GM18870 (cell line): ENCODE data around the gene DDN.

ENCODE experiments used
- ATAC-seq: cut with Tn5 transposase; IDR thresholded peaks from one replicate; pipeline ENCODE4 v1.9.1; 2021; ENCODE audit warnings: moderate library complexity; ENCODE audit not compliant: unreplicated experiment

Gene DDN

DNA sequence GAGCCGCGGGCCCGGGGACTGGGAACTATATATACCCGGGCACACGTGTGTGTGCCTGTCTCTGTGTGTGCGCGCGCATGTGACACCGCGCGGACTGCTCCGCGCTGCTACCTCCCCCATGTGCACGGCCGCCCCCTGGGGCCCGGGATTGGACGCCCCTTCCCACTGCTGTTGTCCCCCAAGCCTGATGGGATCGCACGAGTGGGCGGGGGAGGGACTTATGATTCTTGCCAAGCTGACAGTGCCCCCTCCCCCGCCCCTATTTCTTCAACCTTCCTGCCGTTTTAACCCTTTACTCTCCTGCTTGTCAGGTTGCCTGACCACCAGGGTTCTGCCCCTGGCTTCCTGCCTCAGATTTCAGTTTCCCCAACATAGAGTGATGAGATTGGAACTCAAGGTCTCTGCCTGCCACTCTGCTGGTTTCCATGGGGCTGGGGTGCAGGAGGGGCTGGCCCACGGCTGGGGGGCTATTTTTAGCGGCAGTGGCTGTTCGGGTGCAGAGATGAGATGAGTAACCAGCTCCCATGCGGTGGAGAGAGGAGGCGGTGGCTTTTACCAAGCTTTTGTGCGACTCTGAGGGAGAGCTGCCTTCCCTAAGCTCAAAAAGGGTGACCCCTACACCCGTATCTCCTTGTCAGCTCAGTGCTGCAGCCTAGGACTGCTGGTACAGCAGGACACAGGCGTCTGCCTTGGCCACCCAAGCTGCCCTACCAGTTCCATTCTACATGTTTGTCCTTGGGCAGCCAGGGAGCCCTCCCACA lies at the start of gene DDN:
Gene DDN (minus strand): TSS at position 5 of the 761 bp plus-strand sequence. CDS start 88 bp downstream, outside the sequence.
- no peak for ATAC-seq

DNA sequence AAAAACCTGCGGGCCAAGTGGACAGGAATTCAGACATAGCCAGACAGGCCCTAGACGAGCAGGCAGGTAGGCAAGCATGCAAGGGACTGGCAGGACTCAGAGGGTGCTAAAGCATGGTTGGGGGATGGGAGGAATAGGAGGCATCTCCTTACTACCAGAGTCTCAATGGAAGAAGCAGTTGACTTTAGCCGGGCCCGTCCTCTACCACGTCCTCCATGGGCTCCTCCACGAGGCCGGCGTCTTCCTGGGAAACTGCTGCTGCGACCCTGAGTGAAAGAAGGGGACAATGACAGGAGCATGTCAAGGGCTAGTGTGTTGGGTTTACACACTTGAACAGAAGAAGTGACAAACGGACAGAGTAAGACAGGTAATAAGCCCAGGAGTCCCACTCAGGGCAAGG lies 49.8 kb upstream of the DDN start:
- ATAC-seq = no peak

DNA sequence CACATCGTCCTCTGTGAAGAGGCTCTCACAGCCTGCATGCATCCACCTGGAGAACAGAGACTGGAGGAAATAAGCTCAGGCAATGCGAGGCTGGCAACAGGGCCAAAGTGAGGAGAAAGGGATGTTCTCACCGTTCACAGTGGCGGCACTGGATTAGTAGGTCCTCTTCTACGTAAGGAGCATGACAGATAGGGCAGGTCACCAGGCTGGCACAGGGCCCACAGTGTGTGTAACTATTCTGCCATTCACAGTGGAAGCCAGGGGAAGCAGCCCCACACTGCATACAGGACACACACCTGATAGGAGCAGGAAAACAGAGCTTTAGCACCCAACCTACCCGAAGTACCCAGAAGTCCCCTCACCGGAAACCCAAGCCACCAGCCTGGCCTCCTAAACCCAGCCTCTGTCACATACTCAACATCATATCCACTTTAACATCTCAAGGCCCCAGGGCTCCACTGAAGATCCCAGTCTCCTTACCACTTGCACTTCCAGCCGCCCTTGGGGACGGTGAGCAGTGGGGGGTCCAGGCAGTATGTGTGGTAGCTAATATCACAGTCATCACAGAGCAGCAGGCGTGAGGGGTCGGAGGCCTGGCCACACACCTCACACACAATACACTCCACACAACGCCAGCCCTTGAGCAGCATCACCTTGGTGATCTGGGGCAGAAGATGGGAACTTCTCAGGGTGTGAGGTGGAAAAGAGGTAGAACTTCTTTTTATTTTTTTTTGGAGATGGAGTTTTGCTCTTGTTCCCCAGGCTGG lies 47.1 kb upstream of the DDN start:
- ATAC-seq = no peak

DNA sequence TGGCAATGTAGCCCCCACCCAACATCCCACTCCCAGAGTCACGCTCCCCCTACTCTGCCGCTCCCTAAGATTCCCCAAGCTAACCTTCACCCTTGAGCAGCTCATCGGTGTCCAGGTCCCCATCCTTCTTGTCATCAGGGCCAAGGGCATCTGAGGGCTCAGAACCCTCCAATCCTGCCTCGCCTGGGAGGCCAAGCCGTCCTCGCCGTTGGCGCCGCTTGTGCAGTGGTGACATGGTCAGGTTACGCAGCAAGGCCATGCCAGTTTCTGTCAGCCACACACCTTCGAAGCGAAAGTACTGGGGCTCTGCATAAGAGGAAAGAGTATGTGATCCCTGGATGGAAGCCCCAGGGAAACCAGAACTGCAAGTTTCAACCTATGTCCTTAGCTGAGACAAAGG lies 45.5 kb upstream of the DDN start:
- ATAC-seq = no peak

DNA sequence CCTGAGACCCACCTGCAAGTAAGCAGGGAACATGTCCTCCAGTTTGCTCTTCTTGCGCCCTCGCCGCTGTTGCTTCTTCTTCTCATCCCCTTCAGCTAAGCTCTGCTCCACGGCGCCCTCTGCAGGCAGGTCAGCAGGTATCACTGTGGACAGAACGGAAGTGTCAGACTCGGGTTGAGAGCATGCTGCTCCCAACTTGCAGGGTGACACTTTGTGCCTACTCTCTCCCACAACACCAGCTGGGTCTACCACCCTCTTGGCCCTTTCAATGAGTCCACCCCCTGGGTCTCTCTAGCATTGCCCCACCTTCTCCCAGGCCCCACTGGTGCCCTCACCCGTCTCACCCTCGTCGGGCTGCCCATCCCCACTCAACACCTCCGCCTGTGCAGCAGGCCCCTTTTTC lies 44.7 kb upstream of the DDN start:
- ATAC-seq = no peak

DNA sequence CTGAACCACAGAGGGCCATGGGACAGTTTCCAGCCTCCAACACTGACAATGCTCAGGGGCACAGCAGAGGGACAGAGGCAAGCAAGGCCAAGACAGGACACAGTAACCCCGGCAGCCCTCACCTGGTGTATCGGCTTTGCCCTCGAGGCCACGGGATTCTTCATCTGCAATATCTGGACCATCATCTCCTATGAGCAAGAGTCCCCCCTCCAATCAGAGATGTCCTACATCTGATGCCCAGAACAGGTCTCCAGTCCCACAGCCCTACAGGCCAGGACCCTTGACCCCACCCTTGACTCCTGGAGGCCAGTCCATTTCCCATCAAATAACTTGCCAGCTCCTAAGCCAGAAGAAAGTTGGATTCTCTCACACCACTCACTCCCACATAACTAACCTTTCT lies 44.1 kb upstream of the DDN start:
- no peak for ATAC-seq

DNA sequence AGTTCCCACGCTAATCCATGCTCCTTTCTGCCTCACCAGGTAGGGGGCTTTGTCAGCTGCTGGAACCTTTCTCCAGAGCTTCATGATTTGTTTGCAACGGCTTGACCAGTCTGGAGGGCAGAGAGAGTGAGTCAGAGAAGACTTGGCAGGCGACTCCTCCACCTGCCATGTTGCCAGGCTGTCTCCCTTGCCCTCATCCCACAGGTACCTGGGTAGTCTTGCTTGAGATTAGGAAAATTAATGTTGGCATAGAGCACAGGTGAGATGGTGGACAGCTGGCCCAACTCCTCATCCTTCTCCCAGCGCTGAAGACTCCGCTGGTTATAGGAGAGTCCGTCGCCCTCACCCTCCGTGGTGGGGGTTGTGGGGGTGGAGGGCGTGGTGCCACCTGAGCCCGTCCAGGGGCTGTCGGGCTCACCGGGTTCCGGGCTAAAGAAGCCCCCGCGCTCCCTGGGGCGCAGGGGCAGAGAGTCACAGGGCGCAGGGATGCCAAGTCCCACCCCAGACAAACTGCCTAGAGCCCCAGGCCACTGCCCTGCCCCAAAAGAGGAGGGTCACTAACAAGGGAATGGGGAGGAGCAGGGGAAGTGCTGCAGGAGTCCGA lies 42.8 kb upstream of the DDN start:
- no peak for ATAC-seq

DNA sequence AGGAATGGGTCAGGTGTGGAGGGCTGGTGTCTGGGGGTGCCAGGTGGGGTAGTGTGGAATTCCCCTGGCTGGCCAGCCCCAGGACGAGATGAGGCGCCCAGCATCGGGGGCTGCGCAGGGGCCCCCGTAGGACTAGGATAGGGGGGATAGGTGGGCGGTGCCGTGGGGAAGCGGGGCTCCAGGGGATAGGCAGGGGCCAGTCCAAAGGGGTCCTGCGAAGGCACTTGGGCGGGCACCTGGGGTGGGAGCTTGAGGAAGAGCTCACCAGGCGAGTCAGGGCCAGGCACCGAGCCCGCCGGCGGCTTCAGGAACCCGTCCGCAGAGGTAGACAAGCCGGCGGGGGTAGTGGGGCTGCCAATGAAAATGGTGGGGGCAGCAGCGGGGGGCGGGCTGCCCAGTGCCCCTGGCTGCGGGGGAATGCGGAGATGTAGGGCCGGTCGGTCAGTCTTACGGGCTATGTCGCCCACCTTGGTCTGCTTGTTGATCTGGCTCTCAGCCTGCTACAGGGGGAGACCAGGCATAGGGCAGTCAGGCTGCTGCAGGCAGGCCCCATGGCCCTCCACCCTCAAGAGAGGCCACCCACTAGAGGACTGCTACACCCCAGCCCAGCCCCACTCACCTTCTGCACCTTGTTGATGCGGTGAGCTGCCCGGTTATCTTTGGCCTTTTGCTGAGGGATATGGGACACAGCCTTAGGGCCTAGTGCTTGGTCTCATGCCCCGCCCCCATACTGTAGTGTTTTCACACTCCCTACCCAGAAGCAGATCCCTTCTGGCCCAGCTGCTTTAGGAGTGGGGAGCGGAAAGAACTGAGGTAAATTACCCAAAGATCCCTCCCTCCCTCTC lies 42.1 kb upstream of the DDN start:
- ATAC-seq = no peak

DNA sequence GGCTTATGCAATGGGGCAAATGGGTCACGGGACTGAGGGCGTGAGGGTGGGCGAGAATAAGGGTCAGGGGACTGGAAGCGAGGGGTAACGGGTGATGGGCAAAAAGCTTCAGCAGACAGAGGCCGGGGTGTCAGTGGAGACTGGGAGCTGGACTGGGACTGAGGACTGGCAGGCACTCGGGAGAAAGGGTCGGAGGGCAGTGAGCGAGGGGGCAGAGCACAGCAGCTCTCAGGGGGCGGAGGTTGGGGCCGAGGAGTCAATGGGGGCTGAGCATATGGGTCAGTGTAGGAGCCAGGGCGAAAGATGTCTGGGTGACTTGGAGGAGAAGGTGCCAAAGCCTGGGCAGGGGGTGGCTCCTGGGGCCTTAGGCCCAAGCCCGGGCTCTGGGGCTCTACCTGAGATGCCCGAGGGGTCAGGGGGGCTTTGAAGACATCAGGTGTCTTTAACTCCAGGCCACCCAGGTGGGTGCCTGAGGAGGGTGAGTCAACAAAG lies 41.2 kb upstream of the DDN start:
- no peak for ATAC-seq

DNA sequence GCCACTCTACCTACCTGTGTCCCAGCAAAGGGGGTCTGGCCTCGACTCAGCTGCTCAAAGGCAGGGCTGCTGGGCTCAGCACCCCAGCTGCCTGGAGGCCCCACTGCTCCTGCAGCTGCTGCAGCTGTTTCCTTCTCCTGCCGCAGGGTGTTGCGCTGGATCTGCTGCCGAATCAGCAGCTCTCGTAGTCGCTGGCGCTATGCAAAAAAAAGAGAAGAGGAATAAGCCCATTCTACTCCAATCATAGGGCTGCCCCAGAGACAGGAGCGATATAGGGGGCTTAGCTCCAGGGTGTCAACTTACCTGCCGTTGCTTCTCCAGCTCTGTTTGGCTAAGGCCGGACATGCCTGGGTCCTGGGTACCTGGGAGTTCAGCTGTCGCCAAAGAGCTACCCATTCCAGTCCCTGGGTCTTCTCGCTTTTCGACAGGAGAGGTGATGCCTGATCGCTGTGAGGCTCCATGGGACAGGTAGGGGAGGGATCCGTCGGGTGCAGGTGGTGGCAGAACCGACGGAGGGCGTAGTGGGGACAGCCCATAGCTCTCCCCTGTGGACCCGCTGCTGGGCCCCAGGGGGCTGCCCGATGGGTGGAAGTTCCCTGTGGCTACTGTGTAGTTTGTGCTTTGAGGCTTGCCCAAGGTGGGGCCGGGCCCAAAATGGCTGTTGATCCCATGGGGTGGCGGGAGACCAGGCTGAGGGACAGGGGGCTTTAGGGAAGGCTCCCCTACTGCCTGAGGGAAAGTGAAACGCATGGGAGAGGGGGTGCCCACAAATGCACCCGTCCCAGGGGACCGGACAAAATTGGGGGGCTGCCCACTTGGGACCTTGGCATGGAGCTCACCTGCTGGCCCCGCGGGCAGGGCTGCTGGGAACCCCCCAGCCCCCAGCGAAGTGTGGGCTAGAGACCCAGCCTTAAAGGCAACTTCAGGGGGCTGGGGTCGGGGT lies 40.5 kb upstream of the DDN start:
- ATAC-seq = no peak

DNA sequence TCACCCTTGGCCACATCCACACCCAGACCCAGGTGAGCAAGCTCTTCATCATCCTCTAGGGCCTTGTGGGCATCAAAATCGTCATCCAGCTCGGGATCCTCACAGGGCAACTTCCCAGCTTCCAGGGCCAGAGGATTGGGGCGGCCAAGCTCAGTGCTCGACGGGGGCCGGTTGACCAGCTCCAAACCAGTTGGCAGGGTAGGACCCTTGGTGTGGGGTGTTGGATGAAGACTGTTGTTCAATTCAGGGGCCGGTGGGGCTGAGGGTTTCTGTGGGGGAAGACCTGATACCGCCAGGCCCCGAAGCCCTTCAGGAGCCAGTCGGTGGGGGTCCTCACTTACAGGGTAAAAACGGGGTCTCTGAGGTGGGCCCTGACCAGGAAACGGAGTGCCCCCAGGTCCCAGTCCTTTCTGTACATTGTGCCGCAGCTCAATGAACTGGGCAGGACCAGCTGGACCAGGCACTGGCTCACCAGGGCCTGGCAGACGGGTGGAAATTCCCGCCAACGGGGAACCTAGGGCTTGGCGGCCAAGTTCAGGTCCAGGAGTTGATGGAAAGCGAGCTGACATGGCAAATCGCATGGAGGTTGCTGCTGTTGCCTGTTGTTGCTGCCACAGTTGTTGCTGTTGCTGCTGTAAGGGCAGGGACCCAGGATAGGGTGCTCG lies 39.2 kb upstream of the DDN start:
- ATAC-seq = no peak

DNA sequence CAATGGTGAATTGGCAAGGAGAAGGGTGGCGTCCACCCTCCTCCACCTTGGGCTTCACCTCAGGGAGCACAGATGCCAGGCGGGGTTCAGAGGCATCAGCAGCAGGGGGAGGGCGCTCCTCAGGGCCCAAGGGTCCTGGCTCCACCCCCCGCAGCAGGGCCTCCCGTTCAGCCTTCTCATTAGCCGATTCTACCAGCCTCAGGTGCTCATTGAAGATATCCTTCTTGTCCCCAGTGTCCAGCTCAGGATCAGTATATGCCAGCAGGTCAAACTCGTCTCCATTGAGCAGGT lies 38.7 kb upstream of the DDN start:
- ATAC-seq = no peak

DNA sequence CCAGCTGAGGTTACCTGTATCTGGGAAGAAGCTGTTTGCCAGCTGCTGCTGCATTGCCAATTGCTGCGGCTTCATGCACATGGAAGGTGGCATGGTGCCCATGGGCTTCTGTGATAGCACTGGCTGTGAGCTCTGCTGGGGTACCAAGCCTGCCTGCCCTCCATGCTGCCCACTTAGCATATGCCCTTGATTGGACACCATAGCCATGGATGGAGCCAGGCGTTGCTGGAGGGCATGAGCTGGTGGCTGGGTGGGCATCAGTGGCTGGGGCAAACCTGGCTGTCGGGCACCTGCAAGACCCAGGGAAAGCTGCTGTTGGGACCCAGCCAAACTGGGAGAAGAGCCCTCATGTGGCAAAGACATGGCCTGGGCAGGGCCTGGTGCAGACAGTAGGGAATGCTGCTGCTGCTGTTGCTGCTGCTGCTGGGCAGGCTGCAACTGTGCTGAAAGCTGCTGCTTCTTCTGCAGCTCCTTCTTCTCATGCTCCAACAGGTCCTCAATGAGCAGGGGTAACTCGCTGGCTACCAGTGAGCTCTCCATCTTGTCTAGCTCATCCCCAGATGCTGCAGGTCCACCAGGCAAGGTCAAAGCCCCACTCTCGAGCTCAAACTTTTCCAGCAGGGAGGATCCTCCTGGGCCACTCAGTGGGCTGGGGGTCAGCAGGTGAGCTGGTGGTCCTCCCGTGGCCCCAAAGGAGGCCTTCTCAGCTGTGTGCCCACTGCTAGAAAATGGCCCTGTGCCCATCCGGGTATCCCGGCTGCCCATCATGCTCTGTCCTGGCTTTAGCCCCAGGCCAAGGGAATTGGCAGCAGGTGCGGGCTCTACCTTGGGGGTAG lies 38.2 kb upstream of the DDN start:
- ATAC-seq = no peak

DNA sequence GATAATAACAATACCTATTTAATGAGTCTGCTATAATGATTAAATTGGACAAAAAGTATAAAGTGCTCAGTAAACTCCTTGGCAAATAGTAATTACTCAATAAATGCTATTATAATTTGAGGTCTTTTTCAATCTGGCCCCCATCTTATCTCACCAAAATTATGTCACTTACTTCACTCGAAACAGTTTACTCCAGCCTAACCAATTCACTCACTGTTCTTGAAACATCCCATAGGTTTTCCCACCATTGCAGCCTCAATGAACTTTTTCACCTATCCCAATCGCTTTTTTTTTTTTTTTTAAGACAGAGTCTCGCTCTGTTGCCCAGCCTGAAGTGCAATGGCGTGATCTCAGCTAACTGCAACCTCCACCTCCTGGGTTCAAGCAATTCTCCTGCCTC lies 36.9 kb upstream of the DDN start:
- no peak for ATAC-seq

DNA sequence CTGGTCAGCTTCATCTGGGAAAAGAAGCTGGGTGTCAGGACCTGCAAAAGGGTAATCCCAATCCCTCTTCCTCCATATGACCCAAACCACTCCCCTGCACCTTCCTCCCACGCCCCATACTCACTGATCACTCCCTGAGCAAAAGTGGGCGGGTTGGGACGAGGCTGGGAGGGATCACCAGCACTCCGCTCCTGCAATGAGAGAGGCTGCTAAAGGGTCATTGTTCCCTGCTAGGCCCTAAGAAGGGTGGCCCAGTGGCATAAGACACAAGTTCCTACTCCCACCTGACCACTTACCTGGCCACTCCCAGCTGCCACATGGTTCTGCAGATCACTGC lies 35.1 kb upstream of the DDN start:
- no peak for ATAC-seq

DNA sequence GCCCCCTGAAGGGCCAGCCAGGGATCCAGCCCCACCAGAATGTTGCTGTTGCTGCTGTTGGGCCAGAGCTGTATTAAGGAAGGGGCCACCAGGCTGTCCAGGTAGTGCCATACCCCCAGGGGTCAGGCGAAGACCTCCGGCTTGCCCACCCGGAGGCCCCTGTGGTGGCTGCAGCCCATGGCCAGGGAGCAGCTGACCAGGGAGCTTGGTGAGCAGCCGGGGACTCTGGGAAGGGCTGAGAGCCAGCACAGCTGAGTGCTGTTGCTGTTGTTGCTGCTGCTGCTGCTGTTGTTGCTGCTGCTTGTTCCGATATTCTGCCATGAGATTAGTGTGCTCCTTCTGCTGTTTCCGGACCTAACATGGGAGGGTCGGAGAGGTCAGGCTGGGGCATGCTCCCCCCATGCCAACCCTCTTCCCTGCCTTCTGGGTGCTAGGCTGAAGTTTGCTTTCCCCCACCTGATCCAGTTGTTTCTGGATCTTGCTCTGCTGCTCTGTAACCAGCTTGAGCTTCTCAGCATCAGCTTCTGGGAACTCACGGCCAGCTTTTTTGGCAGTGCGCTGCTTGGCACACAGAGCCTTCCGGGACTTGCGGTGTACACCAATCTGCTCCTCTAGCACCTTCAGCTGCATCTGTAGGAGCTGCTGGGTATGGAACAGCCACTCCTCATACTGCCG lies 34.6 kb upstream of the DDN start:
- ATAC-seq = no peak

DNA sequence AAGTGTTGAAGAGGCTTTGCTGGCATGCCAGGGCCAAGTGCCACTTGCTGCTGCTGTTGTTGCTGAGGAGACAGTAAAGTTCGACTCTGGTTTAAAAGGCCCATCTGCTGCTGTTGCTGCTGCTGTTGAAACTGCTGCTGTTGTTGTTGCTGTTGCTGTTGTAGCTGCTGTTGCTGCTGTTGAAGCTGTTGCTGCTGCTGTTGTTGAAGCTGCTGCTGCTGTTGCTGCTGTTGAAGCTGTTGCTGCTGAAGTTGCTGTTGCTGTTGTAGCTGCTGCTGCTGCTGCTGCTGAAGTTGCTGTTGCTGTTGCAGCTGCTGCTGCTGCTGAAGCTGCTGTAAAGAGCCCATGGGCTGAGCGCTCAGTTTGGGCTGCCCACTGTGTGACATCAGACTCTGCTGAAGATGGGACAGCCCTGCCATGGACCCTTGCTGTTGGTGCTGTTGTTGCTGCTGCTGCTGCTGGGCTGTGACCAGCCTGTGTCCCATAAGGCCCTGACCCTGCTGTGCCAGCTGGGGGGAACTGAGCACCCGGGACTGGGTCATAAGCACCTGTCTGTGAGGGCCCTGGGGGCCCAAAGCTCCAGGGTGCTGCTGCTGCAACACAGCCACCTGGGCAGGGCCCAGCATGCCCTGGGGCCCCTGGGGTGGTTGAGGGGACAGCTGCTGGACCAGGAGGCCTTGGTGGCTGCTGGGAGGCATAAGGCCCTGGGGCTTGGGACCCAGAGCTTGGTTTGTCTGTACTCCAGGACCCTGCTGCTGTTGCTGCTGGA lies 33.7 kb upstream of the DDN start:
- no peak for ATAC-seq

DNA sequence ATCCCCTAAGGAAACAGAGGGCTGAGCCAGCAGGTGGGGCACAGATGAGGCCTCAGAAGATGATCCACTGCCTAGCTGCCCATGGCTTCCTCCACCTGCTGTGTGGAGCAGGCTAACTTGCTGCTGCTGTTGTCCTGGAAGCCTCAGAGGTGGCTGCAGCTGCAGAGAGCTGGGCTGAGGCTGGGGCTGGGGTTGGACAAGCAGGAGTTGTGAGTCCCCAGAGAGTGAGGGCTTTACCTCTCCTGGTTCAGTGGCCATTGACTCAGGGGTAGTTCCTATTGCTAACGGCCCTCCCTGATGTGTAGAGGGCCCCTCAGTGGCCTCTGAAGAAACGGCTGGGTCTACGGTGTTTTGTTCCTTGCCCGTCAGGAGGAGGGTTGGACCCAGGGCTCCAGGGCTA lies 33.1 kb upstream of the DDN start:
- ATAC-seq = no peak
